CD4-positive, alpha-beta T cell treated with Interferon alpha-2 for 1 hour (primary cell): ENCODE results near the gene CCDC97.
A peak's percentile ranks its signal among the peaks of the same experiment; 100 is the strongest.

Experiments
- DNase-seq, 2 donors: peaks; one replicate each; pipeline ENCODE4 v3.0.0-alpha.2; 2020 to 2022

CCDC97 gene

DNA sequence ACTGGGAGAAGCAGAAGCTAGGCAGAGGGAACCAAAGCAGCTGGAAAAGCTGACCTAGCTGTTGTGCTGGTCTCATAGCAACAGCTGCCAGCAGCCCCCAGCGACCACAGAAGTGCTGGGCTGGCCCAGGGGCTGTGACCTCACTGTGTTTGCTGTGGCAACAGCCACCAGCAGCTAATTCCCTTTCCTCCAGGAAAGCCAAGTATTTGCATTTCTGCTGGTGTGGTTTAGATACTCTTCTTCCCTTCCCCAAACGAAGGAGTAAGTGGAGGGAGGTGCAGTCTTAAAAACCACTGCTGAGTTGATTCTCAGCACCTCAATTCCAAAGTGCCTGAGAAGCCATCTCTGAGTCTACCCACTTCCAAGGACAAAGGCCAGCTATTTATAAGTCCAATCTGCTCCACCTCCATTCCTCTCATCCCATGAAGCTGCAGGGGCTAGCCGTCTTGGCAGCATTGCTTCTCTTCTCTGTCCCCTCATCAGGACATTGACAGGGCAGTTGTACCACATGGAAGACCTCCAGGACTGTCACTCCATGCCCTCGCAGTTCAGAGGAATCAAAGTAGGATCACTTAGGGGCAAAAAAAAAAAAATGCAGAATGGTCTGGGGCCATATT, 11.5 kb upstream of the CCDC97 start:
- peak; percentile 76 to 78 for DNase-seq

GRCh38 chr19:41299046-41299754, 10.8 kb upstream of the CCDC97 start:
- no peak for DNase-seq

GRCh38 chr19:41299755-41300089, 10.2 kb upstream of the CCDC97 start:
- peak; percentile 40 to 65 for DNase-seq

DNA sequence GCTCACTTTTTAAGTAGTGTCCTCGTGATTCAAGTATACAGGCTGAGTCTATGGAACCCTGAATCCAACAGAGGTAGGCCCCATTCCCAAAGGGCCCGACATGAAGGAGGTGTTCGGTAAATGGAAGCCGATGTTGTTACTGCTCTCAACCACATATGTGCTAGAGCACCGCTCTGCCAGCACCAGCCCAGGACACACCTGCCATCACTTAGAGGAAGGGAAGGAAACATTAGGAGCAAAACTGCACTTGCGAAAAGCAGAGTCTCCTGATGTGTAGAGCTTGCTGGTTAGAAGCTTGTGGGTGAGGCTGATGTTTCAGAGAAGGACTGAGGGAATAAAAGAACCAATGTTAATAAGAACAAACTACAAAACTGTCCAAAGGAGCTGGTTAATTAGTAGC, 9.4 kb upstream of the CCDC97 start:
- DNase-seq, result no peak

DNA sequence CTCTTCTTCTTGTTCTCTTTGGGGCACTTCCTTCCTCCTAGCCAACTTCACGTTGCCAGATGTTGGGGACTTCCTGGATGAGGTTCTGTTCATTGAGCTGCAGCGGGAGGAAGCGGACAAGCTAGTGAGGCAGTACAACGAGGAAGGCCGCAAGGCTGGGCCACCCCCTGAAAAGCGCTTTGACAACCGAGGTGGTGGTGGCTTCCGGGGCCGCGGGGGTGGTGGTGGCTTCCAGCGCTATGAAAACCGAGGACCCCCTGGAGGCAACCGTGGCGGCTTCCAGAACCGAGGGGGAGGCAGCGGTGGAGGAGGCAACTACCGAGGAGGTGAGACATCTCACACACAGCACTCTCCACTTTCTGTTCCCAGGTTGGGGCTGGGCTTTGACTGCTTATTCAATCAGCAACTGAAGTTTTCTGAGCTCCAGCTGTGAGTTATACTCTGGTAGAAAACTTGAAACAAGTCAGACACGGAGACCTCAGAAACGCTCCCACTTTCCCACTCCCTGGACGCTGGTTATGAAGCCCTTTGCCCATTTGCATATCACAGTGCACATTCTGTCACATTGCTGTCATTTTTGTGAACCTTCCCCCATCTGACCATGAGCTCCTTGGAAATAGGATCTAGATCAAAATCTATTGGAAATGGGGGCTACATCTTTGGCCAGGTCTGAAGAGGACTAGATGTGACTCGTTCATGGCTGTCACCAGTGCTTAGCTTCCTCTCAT, 7.2 kb upstream of the CCDC97 start:
- peak; percentile 66 to 77 for DNase-seq

GRCh38 chr19:41303954-41304353, 6.0 kb upstream of the CCDC97 start:
- DNase-seq, result peak; percentile 30 to 55

DNA sequence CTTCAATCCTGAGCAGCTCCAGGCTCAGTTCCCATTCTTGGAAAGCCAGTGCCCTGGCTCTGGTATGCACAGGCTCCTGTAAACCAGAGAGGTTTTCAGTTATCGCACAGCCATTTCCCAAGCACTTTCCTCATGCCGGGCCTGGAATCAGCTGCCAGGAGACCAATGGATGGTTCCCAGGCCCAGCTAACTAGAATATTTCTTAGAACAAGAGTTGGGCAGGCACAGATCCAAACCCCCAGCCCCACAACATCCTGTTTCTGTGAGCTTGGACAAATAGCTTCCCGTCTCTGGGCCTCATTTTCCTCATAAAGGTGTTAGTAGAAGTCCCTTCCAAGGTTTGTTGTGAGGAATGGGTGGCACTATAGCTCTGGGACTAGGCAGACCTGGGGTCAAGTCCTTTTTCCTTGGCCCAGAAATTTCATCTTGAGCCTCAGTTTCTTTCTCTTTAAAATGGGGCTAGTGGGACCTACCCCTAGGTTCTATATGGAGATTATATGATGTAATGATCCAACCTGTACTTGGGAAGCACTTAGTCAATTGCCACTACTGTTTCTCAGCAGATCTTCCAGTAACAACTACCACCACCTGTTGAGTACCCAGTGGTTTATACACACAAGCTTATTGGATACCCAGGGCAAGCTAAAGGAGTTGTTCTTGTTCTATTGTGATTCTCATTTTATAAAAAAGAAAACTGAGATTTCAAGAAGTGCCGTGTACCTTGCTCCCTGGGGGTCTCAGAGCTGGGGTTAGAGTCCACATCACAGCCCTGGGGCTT, 5.1 kb upstream of the CCDC97 start:
- no peak for DNase-seq

DNA sequence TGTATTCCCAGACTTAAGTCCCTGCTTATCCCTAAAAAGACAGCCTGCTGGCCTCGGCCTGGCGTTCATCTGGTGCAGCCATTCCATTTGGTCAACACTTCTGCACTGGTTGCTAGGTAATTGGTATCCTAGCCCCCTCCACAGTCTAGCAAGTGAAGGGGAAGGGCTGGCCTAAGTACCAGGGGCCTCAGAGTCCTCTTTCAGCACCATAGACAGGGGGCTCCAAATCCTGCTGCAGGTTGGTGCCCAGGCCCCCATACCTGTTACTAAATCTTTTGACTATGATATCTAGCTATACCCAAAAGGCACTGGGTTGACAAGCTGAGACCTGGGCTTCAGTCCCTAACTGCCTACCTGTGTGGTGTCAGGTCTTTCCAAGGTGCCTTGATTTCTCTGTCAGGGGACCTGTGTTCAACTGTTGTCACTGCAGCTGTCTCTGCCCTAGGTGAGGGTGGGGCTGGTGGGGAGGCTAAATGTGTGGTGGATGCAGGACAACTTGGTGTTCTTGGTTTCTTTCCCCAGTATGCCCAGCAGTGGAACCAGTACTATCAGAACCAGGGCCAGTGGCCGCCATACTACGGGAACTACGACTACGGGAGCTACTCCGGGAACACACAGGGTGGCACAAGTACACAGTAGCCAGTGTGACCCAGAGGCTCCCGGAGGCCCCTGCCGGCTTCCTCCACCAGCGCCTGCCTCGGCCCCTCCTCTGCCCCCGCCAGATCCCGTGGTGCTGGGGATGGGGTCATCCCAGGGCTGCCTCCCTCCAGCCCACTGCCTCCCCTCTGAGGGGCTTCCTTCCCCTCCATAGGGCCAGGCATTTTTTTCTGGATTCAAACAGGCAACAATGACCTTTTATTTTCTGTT, 3.8 kb upstream of the CCDC97 start:
- peak in 1 of 2 donors; percentile 29 for DNase-seq

DNA sequence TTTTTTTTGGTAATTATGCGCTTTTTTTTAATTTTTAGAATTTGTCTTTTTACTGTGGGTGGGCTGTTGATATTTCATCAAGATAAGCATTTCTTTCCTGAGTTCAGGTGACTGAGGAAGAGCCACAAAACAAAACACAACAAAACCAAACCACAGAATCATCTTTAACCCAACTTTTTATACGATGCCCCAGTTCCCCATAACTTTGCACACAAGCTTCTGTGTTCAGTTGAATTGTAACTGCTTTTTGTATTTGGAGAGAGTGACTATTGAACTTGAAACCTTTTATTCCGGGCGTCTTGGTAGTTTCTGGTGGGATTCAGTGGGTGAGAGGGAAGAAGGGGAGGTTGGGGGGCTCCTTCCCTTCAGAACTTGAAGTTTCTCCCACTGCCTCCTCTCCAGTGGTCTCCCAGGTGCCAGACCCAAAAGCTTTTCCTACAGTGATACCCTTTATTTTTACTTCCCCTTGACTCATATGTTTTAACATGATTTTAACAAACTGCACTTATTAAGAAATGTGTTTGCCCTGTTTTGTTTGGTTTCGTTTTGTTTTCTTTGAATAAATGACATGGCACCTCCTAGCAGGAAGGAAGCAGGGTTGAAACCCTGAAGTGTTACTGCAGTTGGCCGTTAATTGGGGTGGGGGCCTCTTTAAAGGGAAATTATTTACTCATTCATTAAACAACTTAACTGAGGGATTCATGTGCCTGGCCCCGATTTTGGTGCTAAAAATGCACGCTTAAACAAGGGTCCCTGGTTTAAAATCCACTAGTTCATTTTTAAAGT, 2.7 kb upstream of the CCDC97 start:
- peak; percentile 22 to 71 for DNase-seq

DNA sequence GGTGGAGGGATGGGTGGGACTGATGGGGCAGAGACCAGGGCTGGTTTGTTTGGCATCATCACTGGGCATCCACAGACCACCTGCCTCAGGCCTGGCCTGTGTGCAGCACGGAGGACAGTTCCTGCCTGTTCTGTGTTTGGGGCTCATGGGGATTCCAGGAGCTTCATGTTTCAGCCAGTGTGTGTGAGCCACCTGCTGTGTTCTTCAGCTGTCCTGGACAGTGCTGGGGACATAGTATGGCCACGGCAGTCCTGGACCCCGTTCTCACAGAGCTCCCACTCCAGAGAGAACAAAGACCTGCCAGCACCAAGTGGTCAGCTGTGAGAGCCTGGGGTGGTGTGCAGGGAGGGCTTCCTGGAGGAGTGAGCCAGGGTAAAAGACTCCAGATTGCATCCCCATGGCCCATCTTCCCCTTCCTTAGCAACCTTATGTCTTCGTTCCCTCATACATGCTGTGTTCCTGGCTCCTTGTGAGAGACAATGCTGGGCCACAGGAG, 2.0 kb upstream of the CCDC97 start:
- no peak for DNase-seq

DNA sequence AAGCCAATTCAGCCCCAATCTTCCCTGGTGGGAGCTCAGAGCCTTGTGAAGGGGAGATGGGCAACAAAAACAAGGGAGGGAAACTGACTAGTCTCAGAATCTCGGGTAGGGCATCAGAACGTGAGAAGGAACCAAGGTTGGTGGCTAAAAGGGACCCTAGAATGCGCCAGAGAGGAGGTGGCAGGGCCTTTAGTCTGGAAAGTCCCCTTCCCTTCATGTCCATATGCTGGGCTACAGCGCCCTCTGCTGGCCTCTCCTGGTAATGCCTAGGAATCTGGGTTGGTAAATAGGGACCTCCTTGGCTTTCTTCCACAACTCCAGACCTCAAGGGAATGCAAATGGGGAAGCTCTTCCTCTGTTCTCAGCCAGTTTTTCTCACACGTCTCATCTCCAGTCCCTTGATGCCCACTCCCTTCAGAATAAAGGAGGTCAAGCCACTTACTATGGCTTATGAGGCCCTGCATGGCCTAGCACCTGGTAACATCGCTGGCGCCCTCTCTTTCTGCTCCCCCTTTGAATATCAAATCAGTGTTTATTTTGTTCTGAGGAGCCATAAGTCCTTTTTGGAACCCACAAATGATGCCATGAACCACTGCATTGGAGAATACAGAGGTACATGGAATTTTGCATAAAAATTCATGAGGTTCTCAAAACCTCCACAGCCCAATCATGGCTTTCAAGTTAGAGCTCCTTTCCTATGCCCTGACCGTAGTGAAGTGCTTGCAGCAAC, 1.4 kb upstream of the CCDC97 start:
- peak; percentile 89 to 93 for DNase-seq

GRCh38 chr19:41309180-41310032, 566 bp upstream of the CCDC97 start:
- no peak for DNase-seq

- DNase-seq, result no peak
These were observed 1.1 kb downstream of the CCDC97 start for GRCh38 chr19:41311072-41311471.

DNA sequence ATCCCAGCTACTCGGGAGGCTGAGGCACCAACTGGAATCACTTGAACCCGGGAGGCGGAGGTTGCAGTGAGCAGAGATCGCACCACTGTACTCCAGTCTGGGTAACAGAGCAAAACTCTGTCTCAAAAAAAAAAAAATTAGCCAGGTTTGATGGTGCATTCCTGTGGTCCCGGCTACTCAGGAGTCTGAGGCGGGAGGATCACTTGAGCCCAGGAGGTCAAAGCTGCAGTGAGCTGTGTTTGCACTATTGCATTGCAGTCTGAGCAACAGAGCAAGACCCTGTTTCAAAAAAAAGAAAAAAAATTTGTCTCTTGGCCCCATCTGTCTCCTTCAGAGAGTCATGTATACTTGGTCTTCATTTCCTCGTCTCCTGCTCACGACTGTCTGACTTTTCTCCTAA, 1.6 kb downstream of the CCDC97 start:
- DNase-seq, result no peak

- no peak for DNase-seq
These were observed 6.4 kb downstream of the CCDC97 start for GRCh38 chr19:41316306-41316920.

- no peak for DNase-seq
These were observed 8.9 kb downstream of the CCDC97 start for GRCh38 chr19:41318696-41319499.

- no peak for DNase-seq
These were observed 9.7 kb downstream of the CCDC97 start for GRCh38 chr19:41319500-41320184.

DNA sequence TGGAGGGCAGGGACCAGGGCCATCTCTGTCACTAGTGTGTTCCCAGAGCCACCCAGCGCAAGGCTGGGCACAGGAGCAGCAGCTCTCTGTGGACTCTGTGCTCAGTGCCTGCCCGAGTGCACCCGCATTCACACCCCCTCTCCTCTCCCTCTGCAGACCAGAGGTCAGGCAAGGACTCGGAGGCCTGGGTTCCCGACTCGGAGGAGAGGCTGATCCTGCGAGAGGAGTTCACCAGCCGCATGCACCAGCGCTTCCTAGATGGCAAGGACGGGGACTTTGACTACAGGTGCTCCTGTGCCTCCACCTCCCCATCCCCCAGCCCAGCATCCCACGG, 10.2 kb downstream of the CCDC97 start:
- no peak for DNase-seq
